Measurements from ENCODE around the gene LIN9.

Gene LIN9

DNA sequence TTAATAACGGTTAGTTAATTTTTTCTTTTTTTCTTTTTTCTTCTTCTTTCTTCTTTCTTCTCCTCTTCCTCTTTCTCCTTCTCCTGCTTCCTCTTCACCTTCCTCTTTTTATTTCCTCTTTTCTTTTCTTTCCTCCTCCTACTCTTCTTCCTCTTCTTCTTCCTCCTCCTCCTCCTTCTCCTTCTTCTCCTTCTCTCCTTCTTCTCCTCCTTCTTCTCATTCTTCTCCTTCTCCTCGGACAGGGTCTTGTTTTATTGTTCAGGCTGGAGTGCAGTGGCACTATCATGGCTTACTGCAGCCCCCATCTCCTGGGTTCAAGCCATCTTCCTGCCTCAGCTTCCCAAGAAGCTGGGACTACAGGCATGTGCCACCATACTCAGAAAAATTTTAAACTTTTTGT lies 109.0 kb downstream of the LIN9 start:
- no peaks in the 10 kb centered on the region for H3K4me1 ChIP-seq (ENCODE audit: control insufficient read depth, insufficient read depth, low read length)
- H3K36me3 ChIP-seq (ENCODE audit: control insufficient read depth in 2 of 2, insufficient read depth in 2 of 2, low read length in 2 of 2), result no peaks in the 10 kb centered on the region
- H3K9ac ChIP-seq (ENCODE audit: low read length in 2 of 2), result no peak overlapping the region
- no peak overlapping the region for H3K27ac ChIP-seq (ENCODE audit: low read length)
- no peaks in the 10 kb centered on the region for H3K9me3 ChIP-seq (ENCODE audit: control insufficient read depth in 2 of 2, low read length in 2 of 2)
- H3K4me3 ChIP-seq (ENCODE audit: low read length in 2 of 2), result no peak overlapping the region
- peaks cover 0 to 3% of the 10 kb centered on the region in 2 donors for H3K27me3 ChIP-seq (ENCODE audit: control insufficient read depth in 1 of 2, insufficient read depth in 2 of 2, low read length in 2 of 2)

DNA sequence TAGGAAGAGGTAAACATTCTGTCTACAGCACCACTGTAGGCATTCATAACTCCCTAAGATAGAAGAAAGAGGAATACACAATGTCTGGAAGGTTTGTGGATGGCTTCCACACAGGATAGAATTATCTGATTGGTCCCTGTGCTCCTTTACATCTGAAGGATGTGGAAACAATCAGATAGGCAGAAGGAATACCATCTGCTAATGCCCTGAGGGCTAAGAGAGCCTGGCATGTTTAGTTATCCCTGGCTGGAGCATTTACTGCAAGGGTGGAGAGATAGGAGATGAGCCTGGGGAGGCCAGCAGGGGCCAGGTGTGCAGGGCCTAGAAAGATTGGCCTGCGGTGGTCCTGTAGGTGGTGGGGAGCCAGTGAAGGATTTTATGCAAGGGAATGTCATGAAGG lies 113.8 kb downstream of the LIN9 start:
- Histone ChIP-seq H3K9me3 (ENCODE audit: control insufficient read depth in 2 of 2, low read length in 2 of 2) (no peaks in the 10 kb centered on the region), H3K4me3 (ENCODE audit: low read length in 2 of 2) (no peak overlapping the region), H3K27me3 (ENCODE audit: control insufficient read depth in 1 of 2, insufficient read depth in 2 of 2, low read length in 2 of 2) (no peaks in the 10 kb centered on the region), H3K4me1 (ENCODE audit: control insufficient read depth, insufficient read depth, low read length) (no peaks in the 10 kb centered on the region), H3K27ac (ENCODE audit: low read length) (no peak overlapping the region), H3K9ac (ENCODE audit: low read length in 2 of 2) (no peak overlapping the region), H3K36me3 (ENCODE audit: control insufficient read depth in 2 of 2, insufficient read depth in 2 of 2, low read length in 2 of 2) (no peaks in the 10 kb centered on the region)

DNA sequence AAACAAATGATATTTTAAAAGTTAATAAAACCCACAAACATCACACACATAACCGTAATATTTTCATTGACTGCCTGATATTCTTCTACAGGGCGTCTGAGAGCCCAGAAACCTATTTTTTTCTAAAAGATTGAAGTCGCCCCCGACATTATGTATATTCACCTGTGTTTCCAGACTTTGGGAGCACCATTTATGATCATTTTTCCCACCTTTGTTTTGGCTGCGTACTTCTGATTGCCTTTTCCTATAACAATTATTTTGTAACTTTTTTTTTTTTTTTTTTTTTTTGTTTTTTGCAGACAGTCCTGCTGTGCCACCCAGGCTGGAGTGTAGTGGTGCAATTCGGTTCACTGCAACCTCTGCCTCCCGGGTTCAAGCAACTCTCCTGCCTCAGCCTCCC lies 121.6 kb downstream of the LIN9 start:
- Histone ChIP-seq H3K27me3 (ENCODE audit: control insufficient read depth in 1 of 2, insufficient read depth in 2 of 2, low read length in 2 of 2) (no peaks in the 10 kb centered on the region), H3K9me3 (ENCODE audit: control insufficient read depth in 2 of 2, low read length in 2 of 2) (no peaks in the 10 kb centered on the region), H3K4me1 (ENCODE audit: control insufficient read depth, insufficient read depth, low read length) (peaks cover 14% of the 10 kb centered on the region), H3K4me3 (ENCODE audit: low read length in 2 of 2) (peak overlapping the region; percentile 89 to 91), H3K9ac (ENCODE audit: low read length in 2 of 2) (peak overlapping the region in 1 of 2 donors; percentile 98), H3K27ac (ENCODE audit: low read length) (no peak overlapping the region), H3K36me3 (ENCODE audit: control insufficient read depth in 2 of 2, insufficient read depth in 2 of 2, low read length in 2 of 2) (no peaks in the 10 kb centered on the region)

DNA sequence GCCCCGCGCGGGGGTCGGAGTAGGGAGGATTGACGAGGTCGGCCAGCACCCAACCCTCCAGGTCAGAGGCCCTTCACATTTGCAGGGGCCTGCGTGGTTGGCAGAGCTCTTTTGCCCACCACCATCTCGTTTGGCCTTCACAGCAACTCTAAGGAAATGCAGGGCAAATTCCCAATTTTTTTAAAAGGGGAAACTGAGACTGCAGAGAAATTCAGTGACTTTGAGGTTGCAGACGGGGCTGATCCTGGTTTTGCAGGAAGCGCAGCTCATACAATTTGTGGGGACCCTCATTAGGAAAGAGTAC lies 122.0 kb downstream of the LIN9 start:
- peak overlapping the region; percentile 89 for H3K27ac ChIP-seq (ENCODE audit: low read length)
- no peaks in the 10 kb centered on the region for H3K9me3 ChIP-seq (ENCODE audit: control insufficient read depth in 2 of 2, low read length in 2 of 2)
- H3K36me3 ChIP-seq (ENCODE audit: control insufficient read depth in 2 of 2, insufficient read depth in 2 of 2, low read length in 2 of 2), result no peaks in the 10 kb centered on the region
- peaks cover 15% of the 10 kb centered on the region for H3K4me1 ChIP-seq (ENCODE audit: control insufficient read depth, insufficient read depth, low read length)
- peak overlapping the region; percentile 89 to 91 for H3K4me3 ChIP-seq (ENCODE audit: low read length in 2 of 2)
- H3K9ac ChIP-seq (ENCODE audit: low read length in 2 of 2), result peak overlapping the region; percentile 88 to 98
- no peaks in the 10 kb centered on the region for H3K27me3 ChIP-seq (ENCODE audit: control insufficient read depth in 1 of 2, insufficient read depth in 2 of 2, low read length in 2 of 2)

DNA sequence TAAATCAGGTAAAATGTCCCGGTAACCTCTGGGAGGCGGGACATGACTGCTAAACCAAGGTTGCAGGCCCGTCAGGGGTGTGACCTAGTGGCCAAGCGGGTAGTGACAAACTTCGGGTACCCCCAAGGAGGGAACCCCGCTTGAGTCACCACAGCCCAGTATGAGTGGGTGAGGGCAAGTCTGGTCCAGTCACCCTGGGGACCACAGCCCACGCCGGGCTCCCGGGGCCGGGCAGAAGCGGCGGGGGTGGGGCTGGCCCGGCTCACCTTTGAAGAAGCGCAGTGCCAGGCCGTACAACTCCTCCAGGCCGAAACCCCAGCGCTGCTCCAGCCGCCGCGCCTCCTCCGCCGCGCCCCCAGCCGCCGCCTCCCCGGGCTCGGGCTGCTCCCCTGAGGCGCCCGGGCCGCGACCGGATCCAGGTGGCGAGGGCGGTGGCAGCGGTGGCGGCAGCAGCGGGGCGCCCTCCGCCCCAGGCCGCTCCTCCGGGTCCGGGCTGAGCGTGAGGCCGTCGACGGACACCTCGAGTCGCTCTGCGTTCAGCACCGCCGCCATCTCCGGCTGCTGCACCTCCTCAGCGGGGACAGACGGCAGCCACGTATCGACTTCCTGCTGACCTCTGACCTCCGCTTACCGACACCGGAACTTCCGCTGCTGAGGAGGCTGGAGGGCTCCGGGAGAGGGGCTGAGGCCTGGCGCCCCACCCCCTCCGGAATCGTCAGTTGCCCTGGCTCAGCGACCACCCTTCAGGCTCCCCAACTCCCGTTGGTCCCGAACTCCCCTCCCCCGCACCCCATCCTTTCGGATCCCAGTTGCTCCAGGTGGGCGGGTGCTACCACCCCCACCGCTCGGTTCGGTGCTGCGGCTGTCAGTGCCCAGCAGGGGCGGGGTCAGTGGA lies 122.6 kb downstream of the LIN9 start, which contains the start of gene ACBD3:
Gene ACBD3 (minus strand): TSS at position 618 of the 895 bp plus-strand sequence. CDS start 66 bp downstream, at position 552.
- H3K9me3 ChIP-seq (ENCODE audit: control insufficient read depth in 2 of 2, low read length in 2 of 2), result no peaks in the 10 kb centered on the region
- H3K36me3 ChIP-seq (ENCODE audit: control insufficient read depth in 2 of 2, insufficient read depth in 2 of 2, low read length in 2 of 2), result no peaks in the 10 kb centered on the region
- peak within 1 kb of the TSS; percentile 88 to 98 for H3K9ac ChIP-seq (ENCODE audit: low read length in 2 of 2)
- H3K27ac ChIP-seq (ENCODE audit: low read length), result peak within 1 kb of the TSS; percentile 89
- peak within 1 kb of the TSS; percentile 89 to 91 for H3K4me3 ChIP-seq (ENCODE audit: low read length in 2 of 2)
- no peaks in the 10 kb centered on the region for H3K27me3 ChIP-seq (ENCODE audit: control insufficient read depth in 1 of 2, insufficient read depth in 2 of 2, low read length in 2 of 2)
- peaks cover 15% of the 10 kb centered on the region for H3K4me1 ChIP-seq (ENCODE audit: control insufficient read depth, insufficient read depth, low read length)

DNA sequence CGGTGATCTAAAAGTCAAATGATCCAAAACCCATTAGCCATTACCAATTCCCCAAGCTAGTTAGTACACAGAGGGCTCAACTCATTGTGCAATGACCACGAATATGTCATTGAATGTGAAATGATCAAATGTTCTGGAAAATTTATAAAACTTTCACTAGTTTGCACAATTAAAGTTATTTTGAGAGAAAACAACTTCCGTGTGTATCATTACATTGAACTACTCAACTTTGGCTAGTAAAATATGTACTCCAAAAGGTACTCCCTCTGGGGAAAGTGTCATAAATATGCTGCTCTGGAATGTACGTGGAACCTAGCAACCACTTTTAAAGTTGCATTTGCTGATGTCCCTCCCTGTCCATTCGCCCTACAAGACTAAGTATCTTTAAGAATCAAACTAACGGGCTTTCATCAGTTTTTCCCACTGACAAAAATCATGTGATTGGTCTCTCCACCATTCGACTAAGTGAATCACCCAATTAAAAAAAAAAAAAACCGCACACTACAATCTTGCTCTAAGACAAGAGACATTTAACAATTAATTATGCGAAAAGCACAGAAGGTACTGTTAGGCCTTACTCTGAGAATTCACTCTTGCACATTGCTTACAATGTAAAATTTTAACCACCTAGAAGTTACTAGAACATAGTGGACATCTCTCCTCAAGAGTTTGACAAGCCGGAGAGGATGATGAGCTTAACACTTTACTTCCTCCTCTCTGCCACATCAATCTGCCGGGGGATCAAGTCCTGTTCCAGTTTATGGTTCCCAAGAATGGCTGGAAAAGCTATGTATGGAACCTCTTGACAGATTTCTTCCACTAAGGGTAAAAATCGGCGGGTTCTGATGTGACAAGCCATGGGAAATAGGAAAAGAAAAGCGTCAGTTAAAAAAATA lies 123.6 kb downstream of the LIN9 start:
- Histone ChIP-seq H3K4me3 (ENCODE audit: low read length in 2 of 2) (peak overlapping the region; percentile 89 to 91), H3K4me1 (ENCODE audit: control insufficient read depth, insufficient read depth, low read length) (peaks cover 15% of the 10 kb centered on the region), H3K9ac (ENCODE audit: low read length in 2 of 2) (peak overlapping the region; percentile 88 to 98), H3K27ac (ENCODE audit: low read length) (peak overlapping the region; percentile 89), H3K9me3 (ENCODE audit: control insufficient read depth in 2 of 2, low read length in 2 of 2) (no peaks in the 10 kb centered on the region), H3K27me3 (ENCODE audit: control insufficient read depth in 1 of 2, insufficient read depth in 2 of 2, low read length in 2 of 2) (no peaks in the 10 kb centered on the region), H3K36me3 (ENCODE audit: control insufficient read depth in 2 of 2, insufficient read depth in 2 of 2, low read length in 2 of 2) (peaks cover 0 to 1% of the 10 kb centered on the region in 2 donors)

DNA sequence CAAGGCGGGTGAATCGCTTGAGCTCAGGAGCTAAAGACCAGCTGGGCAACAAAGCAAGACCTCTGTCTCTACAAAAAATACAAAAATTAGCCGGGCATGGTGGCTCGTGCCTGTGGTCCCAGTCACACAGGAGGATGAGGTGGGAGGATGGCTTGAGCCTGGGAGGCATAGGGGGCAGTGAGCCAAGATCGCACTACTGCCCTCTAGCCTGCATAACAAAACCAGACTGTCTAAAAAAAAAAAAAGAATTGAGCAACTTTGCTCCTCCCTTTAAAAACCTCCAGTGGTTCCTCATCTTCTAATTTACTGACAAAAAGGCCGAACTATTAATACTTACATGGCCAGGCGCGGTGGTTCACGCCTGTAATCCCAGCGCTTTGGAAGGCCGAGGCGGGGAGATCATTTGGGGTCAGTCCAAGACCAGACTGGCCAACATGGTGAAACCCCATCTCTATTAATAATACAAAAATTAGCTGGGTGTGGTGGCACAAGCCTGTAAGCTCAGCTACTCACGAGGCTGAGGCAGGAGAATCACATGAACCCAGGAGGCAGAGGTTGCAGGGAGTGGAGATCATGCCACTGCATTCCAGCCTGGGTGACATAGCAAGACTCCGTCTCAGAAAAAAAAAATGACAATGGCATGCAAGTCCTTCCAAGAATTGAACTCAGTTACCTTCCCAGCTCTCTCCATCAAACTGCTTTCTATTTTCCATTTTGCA lies 126.8 kb downstream of the LIN9 start:
- Histone ChIP-seq H3K4me1 (ENCODE audit: control insufficient read depth, insufficient read depth, low read length) (peaks cover 13% of the 10 kb centered on the region), H3K27ac (ENCODE audit: low read length) (no peak overlapping the region), H3K9ac (ENCODE audit: low read length in 2 of 2) (no peak overlapping the region), H3K27me3 (ENCODE audit: control insufficient read depth in 1 of 2, insufficient read depth in 2 of 2, low read length in 2 of 2) (no peaks in the 10 kb centered on the region), H3K9me3 (ENCODE audit: control insufficient read depth in 2 of 2, low read length in 2 of 2) (no peaks in the 10 kb centered on the region), H3K4me3 (ENCODE audit: low read length in 2 of 2) (no peak overlapping the region), H3K36me3 (ENCODE audit: control insufficient read depth in 2 of 2, insufficient read depth in 2 of 2, low read length in 2 of 2) (peaks cover 0 to 2% of the 10 kb centered on the region in 2 donors)

Measured in stomach smooth muscle (tissue), 2 donors.